HCT116 (cell line): Measurements from ENCODE around the gene CCR6. TPM values are rescaled to one million over a fixed set of nuclear protein-coding genes. Genes with fewer than 3 reads are reported as not detected.

Experiments used
- ATAC-seq: fragments of 200-7000 bp; cut with Tn5 transposase; 2 replicates; pipeline ENCODE4 v1.9.1; 2020; ENCODE audit warnings: mild to moderate bottlenecking, moderate library complexity
- BruUV-seq: library from RNA; stranded (reverse); fragments of 400-500 nt; replicated peaks from 2 replicates; lab custom pipeline; 2021; lab: Mats Ljungman, UMichigan
- CTCF ChIA-PET: fragments of 300-600 bp; sonication (Branson Sonifier 250); formaldehyde crosslinking; loops from one replicate; lab custom pipeline; 2021; ENCODE audit warnings: antibody characterized with exemption; lab: Charles Lee
- POLR2A ChIA-PET: fragments of 300-600, 350-600 bp; sonication (Branson Sonifier 250); formaldehyde crosslinking; loops from one replicate; lab custom pipeline; 2021; ENCODE audit warnings: antibody characterized with exemption; lab: Charles Lee
- RAD21 ChIA-PET, 2 experiments: fragments of 300-600 bp; sonication (Branson Sonifier 250); formaldehyde crosslinking; loops; one replicate each; lab custom pipeline; 2023; ENCODE audit warnings: low total read pairs in 2 of 2; ENCODE audit not compliant: uncharacterized antibody in 2 of 2, unreplicated experiment in 2 of 2, low non-redundant PET in 1 of 2; lab: Charles Lee
- DNase-seq: peaks from one replicate; pipeline ENCODE4 v3.0.0-alpha.2; 2010; ENCODE audit warnings: low read depth, low spot score
- H2AFZ ChIP-seq: fragments of 200-600 bp; shearing (Covaris generic), sonication (generic); 2 replicates; pipeline ENCODE4 v1.6.1; 2017; ENCODE audit warnings: low read depth, mixed run types, mixed read lengths, antibody characterized with exemption, low read length; ENCODE audit not compliant: poor library complexity, severe bottlenecking
- H3K27ac ChIP-seq: 2 replicates; pipeline ENCODE4 v1.5.1; 2012; ENCODE audit warnings: low read depth, low read length
- H3K27me3 ChIP-seq: fragments of 200-600 bp; sonication (generic); 2 replicates; pipeline ENCODE4 v1.6.1; 2016; ENCODE audit warnings: mixed run types, low read length, mixed read lengths; ENCODE audit not compliant: insufficient read depth
- H3K36me3 ChIP-seq, 2 experiments: fragments of 200-500 bp in 1 of 2; fragments of 200-600 bp in 1 of 2; sonication (Bioruptor generic) in 1 of 2; sonication (generic) in 1 of 2; 2 replicates each; pipeline versions ENCODE4 v1.5.1 to v1.6.1; 2014 to 2016; ENCODE audit warnings: low read length in 2 of 2, inconsistent platforms in 1 of 2, mixed read lengths in 1 of 2, mixed run types in 1 of 2; ENCODE audit not compliant: insufficient read depth in 2 of 2, control insufficient read depth in 1 of 2
- H3K4me1 ChIP-seq, 2 experiments: fragments of 200-600 bp in 1 of 2; sonication (generic) in 1 of 2; 2 replicates each; pipeline versions ENCODE4 v1.5.1 to v1.6.1; 2012 to 2017; ENCODE audit warnings: low read length in 2 of 2, inconsistent platforms in 1 of 2, mild to moderate bottlenecking in 1 of 2, mixed read lengths in 1 of 2, mixed run types in 1 of 2, moderate library complexity in 1 of 2; ENCODE audit not compliant: insufficient read depth in 2 of 2, control insufficient read depth in 1 of 2
- H3K4me2 ChIP-seq: fragments of 200-600 bp; sonication (generic); 2 replicates; pipeline ENCODE4 v1.6.1; 2017; ENCODE audit warnings: mixed run types, low read length, mixed read lengths
- H3K4me3 ChIP-seq, 2 experiments: fragments of 200-600 bp in 1 of 2; sonication (generic) in 1 of 2; replicated peaks in 1 of 2; 2 replicates each; pipeline ENCODE4 v1.5.1; 2011 to 2016; ENCODE audit warnings: low read length in 2 of 2, control low read depth in 1 of 2, low read depth in 1 of 2, mild to moderate bottlenecking in 1 of 2, mixed read lengths in 1 of 2, mixed run types in 1 of 2
- H3K79me2 ChIP-seq: fragments of 200-600 bp; sonication (generic); 2 replicates; pipeline ENCODE4 v1.6.1; 2017; ENCODE audit warnings: mild to moderate bottlenecking, mixed run types, low read length, moderate library complexity, mixed read lengths; ENCODE audit not compliant: insufficient read depth
- H3K9ac ChIP-seq: fragments of 200-600 bp; sonication (generic); 2 replicates; pipeline ENCODE4 v1.6.1; 2016; ENCODE audit warnings: low read length, mixed read lengths
- H3K9me2 ChIP-seq: fragments of 200-600 bp; sonication (generic), shearing (Covaris generic); 2 replicates; pipeline ENCODE4 v1.6.1; 2017; ENCODE audit warnings: mixed run types, mild to moderate bottlenecking, moderate library complexity; ENCODE audit not compliant: insufficient read depth
- H3K9me3 ChIP-seq, 2 experiments: fragments of 200-500 bp in 1 of 2; fragments of 200-600 bp in 1 of 2; sonication (Bioruptor generic) in 1 of 2; sonication (generic) in 1 of 2; 2 replicates each; pipeline ENCODE4 v1.6.1; 2014 to 2017; ENCODE audit warnings: low read length in 2 of 2, mixed read lengths in 2 of 2, inconsistent platforms in 1 of 2, low read depth in 1 of 2, mild to moderate bottlenecking in 1 of 2, mixed run types in 1 of 2, moderate library complexity in 1 of 2; ENCODE audit not compliant: control insufficient read depth in 1 of 2, insufficient read depth in 1 of 2
- H4K20me1 ChIP-seq: fragments of 200-600 bp; sonication (generic), shearing (Covaris generic); 2 replicates; pipeline ENCODE4 v1.6.1; 2017; ENCODE audit warnings: mixed run types, mild to moderate bottlenecking, moderate library complexity; ENCODE audit not compliant: insufficient read depth
- ATF3 ChIP-seq: IDR thresholded peaks from 2 replicates; pipeline ENCODE4 v1.6.1; 2012
- CBX3 ChIP-seq: IDR thresholded peaks from 2 replicates; pipeline ENCODE4 v1.6.1; 2012; ENCODE audit warnings: low read depth
- CTCF ChIP-seq, 3 experiments: fragments of 200-600 bp in 1 of 3; sonication (generic) in 1 of 3; IDR thresholded peaks in 2 of 3; conservative IDR thresholded peaks in 1 of 3; 2 replicates each; pipeline ENCODE4 v1.5.1; 2012 to 2017; ENCODE audit warnings: low read depth in 2 of 3, low read length in 2 of 3, antibody characterized with exemption in 1 of 3, borderline replicate concordance in 1 of 3, control low read depth in 1 of 3, mild to moderate bottlenecking in 1 of 3, mixed read lengths in 1 of 3, mixed run types in 1 of 3, moderate library complexity in 1 of 3; ENCODE audit not compliant: insufficient read depth in 1 of 3
- EZH2 ChIP-seq: fragments of 200-600 bp; sonication (generic); IDR thresholded peaks from 2 replicates; pipeline ENCODE4 v1.6.1; 2017; ENCODE audit warnings: antibody characterized with exemption, mixed run types
- EZH2phosphoT487 ChIP-seq: fragments of 200-600 bp; IDR thresholded peaks from 2 replicates; pipeline ENCODE4 v1.6.1; 2018; ENCODE audit warnings: antibody characterized with exemption, borderline replicate concordance
- FOSL1 ChIP-seq: IDR thresholded peaks from 2 replicates; pipeline ENCODE4 v1.6.1; 2012; ENCODE audit warnings: low read depth
- MAX ChIP-seq: IDR thresholded peaks from 2 replicates; pipeline ENCODE4 v1.6.1; 2012
- POLR2A ChIP-seq: IDR thresholded peaks from 2 replicates; pipeline ENCODE4 v1.7.0; 2011; ENCODE audit warnings: borderline replicate concordance; ENCODE audit not compliant: insufficient read depth, insufficient read length; ENCODE audit errors: extremely low read depth
- RAD21 ChIP-seq: IDR thresholded peaks from 2 replicates; pipeline ENCODE4 v1.6.1; 2012; ENCODE audit warnings: low read depth, mild to moderate bottlenecking
- SRF ChIP-seq: IDR thresholded peaks from 2 replicates; pipeline ENCODE4 v1.6.1; 2012; ENCODE audit warnings: low read depth
- YY1 ChIP-seq: IDR thresholded peaks from 2 replicates; pipeline ENCODE4 v1.6.1; 2011; ENCODE audit warnings: low read length, low read depth, moderate library complexity, mild to moderate bottlenecking; ENCODE audit not compliant: insufficient replicate concordance; ENCODE audit errors: extremely low read depth
- intact Hi-C: fragments of 100-400 bp; cut with micrococcal nuclease; formaldehyde crosslinking; loops from 2 replicates; pipeline ENCODE4 v1.10.0; 2022
- total RNA-seq: library from RNA; stranded (reverse); gene quantifications from one replicate; pipeline ENCODE4 v1.2.1, GENCODE V29; 2021; ENCODE audit not compliant: unreplicated experiment

Gene CCR6
- total RNA-seq, 1 experiment from 2014 or later = not detected

GRCh38 chr6:167108278-167108677 lies 14.6 kb upstream of the CCR6 start:
- CTCF ChIA-PET = no interaction called here

More at GRCh38 chr6:167108278-167108677, 14.6 kb upstream of the CCR6 start:
- Histone ChIP-seq H2AFZ (no peak overlapping the region), H3K9me3 (no peaks in the 10 kb centered on the region), H3K79me2 (no peaks in the 10 kb centered on the region), H3K27me3 (no peaks in the 10 kb centered on the region), H3K4me3 (no peak overlapping the region), H3K9me2 (no peaks in the 10 kb centered on the region), H3K9ac (no peak overlapping the region), H3K36me3 (no peaks in the 10 kb centered on the region), H3K27ac (no peak overlapping the region), H3K4me2 (no peak overlapping the region), H3K4me1 (no peaks in the 10 kb centered on the region), H4K20me1 (no peaks in the 10 kb centered on the region)
- DNase-seq = no peak
- intact Hi-C loops = no loop called here
- RAD21 ChIA-PET = no interaction called here
- POLR2A ChIA-PET = no interaction called here
- ATAC-seq = no peak
- no TSS peak for BruUV-seq
- TF ChIP-seq POLR2A (no peak), RAD21 (no peak), SRF (no peak), CBX3 (no peak), YY1 (no peak), EZH2phosphoT487 (no peak), MAX (no peak), ATF3 (no peak), CTCF (IDR thresholded peaks at IDR 0.05 in 2 of 3, conservative IDR thresholded peaks at IDR 0.05 in 1 of 3; ENCODE audit: borderline replicate concordance in 1 of 3, insufficient read depth in 1 of 3, low read depth in 2 of 3, low read length in 2 of 3) (no peak), FOSL1 (no peak), EZH2 (no peak)
